Cardiac atrium fibroblast (primary cell): ENCODE results near the gene CFAP53. TPM values are rescaled to one million over a fixed set of nuclear protein-coding genes. Genes with fewer than 3 reads are reported as not detected.

Source experiments
- total RNA-seq: library from RNA; depleted of rRNA; stranded (reverse); fragments of >200 nt; gene quantifications from 2 replicates; pipeline ENCODE4 v1.2.3, GENCODE V29; 2015

Gene CFAP53, protein sequence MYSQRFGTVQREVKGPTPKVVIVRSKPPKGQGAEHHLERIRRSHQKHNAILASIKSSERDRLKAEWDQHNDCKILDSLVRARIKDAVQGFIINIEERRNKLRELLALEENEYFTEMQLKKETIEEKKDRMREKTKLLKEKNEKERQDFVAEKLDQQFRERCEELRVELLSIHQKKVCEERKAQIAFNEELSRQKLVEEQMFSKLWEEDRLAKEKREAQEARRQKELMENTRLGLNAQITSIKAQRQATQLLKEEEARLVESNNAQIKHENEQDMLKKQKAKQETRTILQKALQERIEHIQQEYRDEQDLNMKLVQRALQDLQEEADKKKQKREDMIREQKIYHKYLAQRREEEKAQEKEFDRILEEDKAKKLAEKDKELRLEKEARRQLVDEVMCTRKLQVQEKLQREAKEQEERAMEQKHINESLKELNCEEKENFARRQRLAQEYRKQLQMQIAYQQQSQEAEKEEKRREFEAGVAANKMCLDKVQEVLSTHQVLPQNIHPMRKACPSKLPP
- not detected in 2 replicates for total RNA-seq

DNA sequence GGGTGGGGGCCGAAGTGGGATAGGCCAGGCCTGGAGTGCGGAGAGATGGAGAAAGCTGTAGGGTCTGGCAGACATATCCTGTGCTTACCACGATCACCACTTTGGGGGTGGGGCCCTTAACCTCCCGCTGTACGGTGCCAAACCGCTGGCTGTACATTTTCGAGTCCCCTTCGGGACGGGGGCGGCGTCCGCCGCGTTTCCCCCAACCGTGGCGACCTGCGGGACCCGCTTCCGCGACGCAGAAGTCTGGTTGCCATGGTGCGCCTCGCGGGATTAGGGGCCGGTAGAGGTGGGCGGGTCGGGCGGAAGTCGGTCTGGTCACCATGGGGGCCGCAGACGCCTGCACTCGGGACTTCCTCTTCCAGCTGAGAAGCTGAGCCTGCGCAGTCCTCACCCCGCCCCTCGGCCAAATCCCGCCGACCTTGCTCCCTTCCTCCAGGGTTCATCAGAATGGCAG, at the start of gene CFAP53:
TSS of gene CFAP53 (minus strand) at position 248 of the 457 bp plus-strand sequence. CDS start at position 157, 91 bp downstream.

DNA sequence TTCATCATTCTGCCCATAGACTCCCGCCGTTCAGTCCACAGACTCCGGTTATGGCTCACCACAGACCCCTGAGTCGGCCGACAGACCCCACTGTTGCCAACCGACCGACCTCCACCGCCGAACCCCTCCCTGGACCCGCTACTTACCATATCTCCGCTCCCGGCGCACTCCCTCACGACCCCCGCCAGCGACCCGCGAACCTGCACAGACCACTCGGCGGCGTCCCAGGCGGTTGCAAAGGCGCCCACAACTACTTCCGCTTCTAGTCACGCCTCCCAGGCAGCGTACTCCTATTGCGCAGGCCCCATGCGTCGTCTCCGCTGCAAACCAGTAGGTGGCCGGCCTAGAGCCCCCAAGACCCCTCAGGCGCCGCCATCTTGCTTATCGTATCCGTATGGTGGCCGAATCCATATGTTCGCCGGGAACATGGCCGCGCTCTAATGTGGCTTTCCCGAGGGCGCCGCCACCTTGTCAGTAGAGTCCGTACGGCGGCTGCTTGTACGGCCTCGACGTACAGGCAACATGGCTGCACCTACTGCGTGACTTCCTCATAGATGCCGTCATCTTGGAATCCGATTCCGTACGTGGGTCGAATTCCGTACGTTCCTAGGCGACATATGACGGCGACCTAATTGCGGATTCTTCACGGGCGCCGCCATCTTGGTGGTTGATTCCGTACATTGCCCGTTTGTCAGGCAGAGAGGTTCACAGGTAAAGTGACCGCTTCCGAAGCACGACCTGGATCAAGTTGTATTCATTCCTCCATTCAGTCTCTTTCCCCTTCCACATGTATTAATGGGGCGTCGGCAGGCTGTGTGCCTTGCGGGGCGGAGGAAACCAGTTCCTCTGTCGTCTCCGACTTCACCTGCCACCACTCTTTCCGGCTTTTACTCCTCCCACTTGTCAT, 21.4 kb upstream of the CFAP53 start, which contains the start of gene CXXC1:
TSS of gene CXXC1 (minus strand) at position 252 of the 907 bp plus-strand sequence. CDS start at position 149, 103 bp downstream.

DNA sequence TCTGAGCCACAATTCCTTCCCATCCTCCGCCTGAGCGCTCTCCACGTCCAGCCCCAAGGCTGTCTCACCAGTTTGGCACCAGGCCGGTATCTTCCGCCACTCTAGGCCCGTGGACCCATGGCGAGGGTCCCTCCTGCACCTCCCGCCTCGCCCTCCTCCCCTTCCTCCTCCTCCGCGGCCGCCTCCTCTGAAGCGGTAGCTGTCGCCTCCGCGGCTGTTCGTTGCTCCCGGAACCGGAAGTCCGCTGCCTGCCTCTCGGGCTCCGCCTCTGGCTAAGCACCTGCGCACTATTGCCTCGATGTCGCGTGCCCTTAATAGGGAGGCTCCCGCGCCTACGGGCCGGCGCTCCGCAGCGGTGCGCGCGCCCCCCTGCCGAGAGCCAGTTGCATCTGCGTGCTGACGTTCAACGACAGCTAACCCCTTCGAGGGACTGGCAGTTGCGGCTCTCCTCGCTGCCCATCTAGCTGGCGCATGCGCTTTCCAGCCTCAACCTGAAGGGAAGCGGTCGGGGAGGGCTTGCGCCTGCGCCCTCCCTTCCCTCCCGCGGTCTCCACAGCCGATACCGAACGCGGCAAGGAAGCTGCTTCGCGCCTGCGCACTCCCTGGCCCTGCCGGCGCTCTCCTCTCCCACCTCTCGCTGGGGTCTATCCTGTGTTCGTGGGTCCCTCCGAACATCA, 15.1 kb upstream of the CFAP53 start, which contains the start of gene MBD1:
TSS of gene MBD1 (minus strand) at position 229 of the 677 bp plus-strand sequence. CDS start 1,531 bp downstream, outside the sequence.

DNA sequence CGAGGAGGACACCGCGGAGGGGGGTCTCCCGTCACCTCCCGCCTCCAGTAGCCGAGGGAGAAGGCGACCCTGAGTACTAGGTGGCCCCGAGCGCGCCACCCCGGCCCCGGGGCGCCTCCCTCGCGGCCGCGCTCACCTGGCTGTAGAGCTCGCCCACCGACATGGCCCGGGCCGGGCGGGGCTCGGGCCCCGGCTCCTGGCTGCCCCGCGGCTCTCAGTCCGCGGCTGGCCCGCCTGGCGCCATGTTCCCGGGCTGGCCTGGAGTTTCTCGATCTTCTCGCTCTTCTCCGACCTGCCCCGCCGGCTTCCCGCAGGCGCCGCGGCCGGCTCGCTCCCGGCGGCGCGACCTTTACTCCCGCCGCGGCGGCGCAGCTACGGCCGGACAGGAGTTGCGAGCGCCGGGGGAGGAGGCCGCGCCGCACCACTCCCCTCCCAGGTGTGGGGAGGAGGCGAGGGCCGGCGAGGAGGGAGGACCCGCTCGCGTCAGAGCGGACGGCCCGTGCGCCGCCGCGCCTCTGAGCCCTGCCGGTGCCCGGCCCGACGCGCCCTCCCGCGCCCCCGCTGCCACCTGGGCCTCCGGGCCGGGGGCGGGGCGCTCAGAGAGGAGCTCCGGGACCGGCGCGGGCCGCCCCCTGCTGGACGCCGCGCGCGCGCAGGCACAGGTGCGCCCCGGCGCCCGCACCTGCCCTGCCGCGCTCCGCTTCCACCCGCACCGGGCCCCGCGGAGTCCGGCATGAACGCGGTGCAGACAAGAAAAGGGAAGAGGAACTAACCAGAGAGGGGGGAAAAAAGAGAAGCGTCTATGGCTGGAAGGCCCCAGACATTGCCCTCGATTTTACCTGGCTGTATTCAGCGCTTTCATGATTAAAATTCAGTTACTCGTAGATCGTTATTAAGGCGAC, 71.4 kb downstream of the CFAP53 start, which contains the start of gene MYO5B:
TSS of gene MYO5B (minus strand) at position 517 of the 902 bp plus-strand sequence. CDS start at position 163, 354 bp downstream.

Other genes with a start within 250 kb of the CFAP53 start
- not detected in 2 replicates for gene MYO5B, start 71.3 kb downstream of the CFAP53 start, total RNA-seq
- 43.7 and 50.7 TPM in 2 replicates for gene MBD1, start 15.0 kb upstream of the CFAP53 start, total RNA-seq
- 45.7 and 52.5 TPM in 2 replicates for gene CXXC1, start 21.2 kb upstream of the CFAP53 start, total RNA-seq
- gene SKA1, start 108.6 kb upstream of the CFAP53 start, total RNA-seq: 2.7 and 5.5 TPM in 2 replicates